Spleen (tissue), 11 donors: ENCODE results near the gene CMSS1. TPM values are rescaled to one million over a fixed set of nuclear protein-coding genes. Genes with fewer than 3 reads are reported as not detected.

Experiments
- DNase-seq: peaks from one replicate; pipeline ENCODE4 v3.0.0-alpha.2; 2020
- H3K27ac ChIP-seq, 8 donors: fragments of 200-600 bp; sonication (generic) in 7 of 8; 1 replicate in 4 of 8; 2 replicates in 4 of 8; pipeline versions ENCODE4 v1.5.0 to v1.8.0; 2016 to 2021; ENCODE audit warnings: inconsistent platforms in 4 of 8, mild to moderate bottlenecking in 4 of 8, moderate library complexity in 1 of 8
- H3K27me3 ChIP-seq, 7 donors: fragments of 200-600 bp; sonication (generic) in 6 of 7; replicated peaks in 1 of 7; 1 replicate in 4 of 7; 2 replicates in 3 of 7; pipeline versions ENCODE4 v1.5.0 to v1.8.0; 2016 to 2021; ENCODE audit warnings: inconsistent platforms in 3 of 7, mild to moderate bottlenecking in 1 of 7
- H3K36me3 ChIP-seq, 6 donors: fragments of 200-600 bp; sonication (generic) in 5 of 6; 1 replicate in 4 of 6; 2 replicates in 2 of 6; pipeline versions ENCODE4 v1.5.0 to v1.8.0; 2016 to 2021; ENCODE audit warnings: inconsistent platforms in 2 of 6
- H3K4me1 ChIP-seq, 6 donors: fragments of 200-600 bp; sonication (generic) in 5 of 6; 1 replicate in 3 of 6; 2 replicates in 3 of 6; pipeline versions ENCODE4 v1.5.0 to v1.8.0; 2016 to 2021; ENCODE audit warnings: inconsistent platforms in 3 of 6
- H3K4me3 ChIP-seq, 8 donors: fragments of 200-600 bp; sonication (generic) in 7 of 8; 1 replicate in 4 of 8; 2 replicates in 4 of 8; pipeline versions ENCODE4 v1.5.0 to v1.8.0; 2016 to 2021; ENCODE audit warnings: inconsistent platforms in 4 of 8, mild to moderate bottlenecking in 4 of 8, moderate library complexity in 2 of 8
- H3K9me3 ChIP-seq, 8 donors: fragments of 200-600 bp; sonication (generic) in 7 of 8; 1 replicate in 4 of 8; 2 replicates in 4 of 8; pipeline versions ENCODE4 v1.5.0 to v1.8.0; 2016 to 2021; ENCODE audit warnings: inconsistent platforms in 4 of 8
- CTCF ChIP-seq, 11 experiments: fragments of 200-600 bp in 7 of 11; fragments of 450-650 bp in 4 of 11; sonication (generic) in 4 of 11; IDR thresholded peaks in 8 of 11; conservative IDR thresholded peaks in 3 of 11; 1 replicate in 7 of 11; 2 replicates in 4 of 11; pipeline versions ENCODE4 v1.4.0 to v1.8.0; 2016 to 2021; ENCODE audit warnings: antibody characterized with exemption in 11 of 11, inconsistent platforms in 4 of 11, mild to moderate bottlenecking in 1 of 11
- POLR2A ChIP-seq, 3 donors: fragments of 450-650 bp; IDR thresholded peaks; one replicate each; pipeline ENCODE4 v1.5.1; 2017; ENCODE audit warnings: antibody characterized with exemption in 3 of 3, mild to moderate bottlenecking in 1 of 3
- POLR2AphosphoS5 ChIP-seq, 3 donors: sonication (generic); formaldehyde crosslinking; IDR thresholded peaks; one replicate each; pipeline ENCODE4 v1.5.1; 2017; ENCODE audit warnings: antibody characterized with exemption in 3 of 3
- WGBS, 5 donors: extraction: QIAGEN DNeasy Blood & Tissue Kit in 3 of 5; methylation state at CpG; one replicate each; pipeline versions ENCODE4 v1.1.5 to v1.1.7; 2013 to 2018; 5-methylcytosine and 5-hydroxymethylcytosine counted together
- intact Hi-C: fragments of 100-400 bp; cut with DNase I; formaldehyde crosslinking; loops from one replicate; pipeline ENCODE4 v1.15.0; 2023; ENCODE audit warnings: low total_unique reads
- polyA plus RNA-seq, 3 donors: library from polyadenylated mRNA; stranded (reverse); fragments of 200-250 nt; gene quantifications; one replicate each; pipeline ENCODE4 v1.2.1, GENCODE V29; 2013
- total RNA-seq, 7 donors: library from RNA; depleted of rRNA in 3 of 7; stranded (reverse); fragments of >200 nt in 3 of 7; fragmentation: NEBNext Ultra II Directional in 4 of 7; extraction: Animal tissue kit (Norgen Biotek cat#: 25700) in 4 of 7; gene quantifications; one replicate each; pipeline versions ENCODE4 v1.1.0 to v1.2.1, GENCODE V29; 2016 to 2021
- donor health status: healthy with polysubstance abuse.
- donor health status: DM: no; HTN: no; CAD: no; lungs with moderate emphysema.
- donor health status: DM: no; HTN: no; CAD: no.
- donor health status: Bipolar disorder and iron deficiency.
- donor health status: healthy.
- donor health status: DM: no; HTN: no; CAD: no.
- donor health status: DM: yes; HTN: yes; CAD: no.

Gene CMSS1
- total and polyA plus RNA-seq, 10 donors: 6.9 to 30.1 (median 20.0) TPM

- H3K36me3 ChIP-seq: peaks cover 0 to 6% (median 0%) of the 10 kb centered on the region in 6 donors
- no peak overlapping the region for H3K4me3 ChIP-seq
- WGBS, 5 donors: 78 to 94% (median 91%) methylated on average over 2 of the region's 2 CpGs
- H3K9me3 ChIP-seq: peaks cover 0 to 23% (median 12%) of the 10 kb centered on the region in 8 donors
- peaks cover 0 to under 1% (median 0%) of the 10 kb centered on the region in 6 donors for H3K4me1 ChIP-seq
- H3K27ac ChIP-seq: no peak overlapping the region
- no peak for DNase-seq
- intact Hi-C loops: no loop called here
- no peaks in the 10 kb centered on the region for H3K27me3 ChIP-seq
- TF ChIP-seq CTCF (IDR thresholded peaks at IDR 0.05 in 8 of 11, conservative IDR thresholded peaks at IDR 0.05 in 3 of 11) (no peak), POLR2AphosphoS5 (IDR thresholded peaks at IDR 0.05) (no peak), POLR2A (IDR thresholded peaks at IDR 0.05) (no peak)
These were observed 181.9 kb downstream of the CMSS1 start for GRCh38 chr3:99999536-99999935.

GRCh38 chr3:100001083-100001482 is 183.4 kb downstream of the CMSS1 start:
- H3K4me3 ChIP-seq: no peak overlapping the region
- peaks cover 0 to 7% (median 2%) of the 10 kb centered on the region in 6 donors for H3K4me1 ChIP-seq
- no peak overlapping the region for H3K27ac ChIP-seq
- no peaks in the 10 kb centered on the region for H3K27me3 ChIP-seq
- no peaks in the 10 kb centered on the region for H3K36me3 ChIP-seq
- no peak for DNase-seq
- peaks cover 0 to 8% (median under 1%) of the 10 kb centered on the region in 8 donors for H3K9me3 ChIP-seq
- intact Hi-C loops: no loop called here
- WGBS, 5 donors: 91 to 98% (median 97%) methylated on average over 3 of the region's 3 CpGs
- TF ChIP-seq POLR2AphosphoS5 (IDR thresholded peaks at IDR 0.05) (no peak), POLR2A (IDR thresholded peaks at IDR 0.05) (no peak), CTCF (IDR thresholded peaks at IDR 0.05 in 8 of 11, conservative IDR thresholded peaks at IDR 0.05 in 3 of 11) (no peak)

GRCh38 chr3:100001526-100002270 is 184.0 kb downstream of the CMSS1 start:
- H3K4me3 ChIP-seq: no peak overlapping the region
- H3K9me3 ChIP-seq: peaks cover 0 to 2% (median 0%) of the 10 kb centered on the region in 8 donors
- no peaks in the 10 kb centered on the region for H3K27me3 ChIP-seq
- H3K36me3 ChIP-seq: no peaks in the 10 kb centered on the region
- peaks cover 0 to 7% (median 2%) of the 10 kb centered on the region in 6 donors for H3K4me1 ChIP-seq
- TF ChIP-seq POLR2AphosphoS5 (IDR thresholded peaks at IDR 0.05): no peak
- no peak for TF ChIP-seq POLR2A (IDR thresholded peaks at IDR 0.05)
- TF ChIP-seq CTCF (IDR thresholded peaks at IDR 0.05 in 8 of 11, conservative IDR thresholded peaks at IDR 0.05 in 3 of 11): no peak
- intact Hi-C loops: no loop called here
- no peak for DNase-seq
- H3K27ac ChIP-seq: no peak overlapping the region
- 94 to 99% (median 97%) methylated on average over 8 of the region's 8 CpGs for WGBS, 5 donors

- Histone ChIP-seq H3K9me3 (no peaks in the 10 kb centered on the region), H3K36me3 (no peaks in the 10 kb centered on the region), H3K4me1 (peaks cover 0 to 10% (median 3%) of the 10 kb centered on the region in 6 donors), H3K27me3 (no peaks in the 10 kb centered on the region), H3K4me3 (no peak overlapping the region), H3K27ac (no peak overlapping the region)
- 66 to 91% (median 77%) methylated on average over 4 of the region's 4 CpGs for WGBS, 5 donors
- intact Hi-C loops: no loop called here
- no peak for DNase-seq
- TF ChIP-seq POLR2A (IDR thresholded peaks at IDR 0.05): no peak
These were observed 185.1 kb downstream of the CMSS1 start for GRCh38 chr3:100002599-100003350.
